Gastroesophageal sphincter (tissue), 3 donors: ENCODE measurements around the gene RAD9B.

Experiments
- POLR2A ChIP-seq, 2 donors: fragments of 450-650 bp; IDR thresholded peaks; one replicate each; pipeline ENCODE4 v1.6.1; 2017; ENCODE audit warnings: antibody characterized with exemption in 2 of 2, mild to moderate bottlenecking in 2 of 2, moderate library complexity in 1 of 2
- TF ChIP-seq, protein P1 (sequence below), 4 experiments: fragments of 200-600 bp in 2 of 4; fragments of 450-650 bp in 2 of 4; sonication (generic) in 1 of 4; IDR thresholded peaks; one replicate each; pipeline ENCODE4 v1.5.1; 2017 to 2019; ENCODE audit warnings: antibody characterized with exemption in 4 of 4, mild to moderate bottlenecking in 2 of 4, moderate library complexity in 2 of 4

DNA sequence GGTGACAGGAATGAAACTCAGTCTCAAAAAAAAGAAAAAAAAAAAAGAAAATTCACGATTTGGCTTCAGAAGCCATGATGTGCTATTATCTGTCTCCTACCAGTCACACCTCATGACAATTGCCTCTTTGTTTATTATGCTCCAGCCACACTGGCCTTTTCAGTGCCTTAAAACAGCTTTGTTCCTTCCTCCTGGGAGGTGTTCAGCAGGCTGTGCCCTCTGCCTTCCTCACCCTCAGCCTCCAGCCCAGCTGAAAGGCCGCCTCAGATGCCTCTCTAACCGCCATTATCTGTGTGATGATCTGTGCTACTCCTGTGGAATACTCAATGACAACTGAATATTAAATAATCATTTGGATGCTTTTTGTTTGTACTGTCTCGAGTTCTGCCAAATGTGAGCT, 43.4 kb upstream of the RAD9B start:
- no peak for TF ChIP-seq POLR2A (IDR thresholded peaks at IDR 0.05)
- TF ChIP-seq, protein P1, sequence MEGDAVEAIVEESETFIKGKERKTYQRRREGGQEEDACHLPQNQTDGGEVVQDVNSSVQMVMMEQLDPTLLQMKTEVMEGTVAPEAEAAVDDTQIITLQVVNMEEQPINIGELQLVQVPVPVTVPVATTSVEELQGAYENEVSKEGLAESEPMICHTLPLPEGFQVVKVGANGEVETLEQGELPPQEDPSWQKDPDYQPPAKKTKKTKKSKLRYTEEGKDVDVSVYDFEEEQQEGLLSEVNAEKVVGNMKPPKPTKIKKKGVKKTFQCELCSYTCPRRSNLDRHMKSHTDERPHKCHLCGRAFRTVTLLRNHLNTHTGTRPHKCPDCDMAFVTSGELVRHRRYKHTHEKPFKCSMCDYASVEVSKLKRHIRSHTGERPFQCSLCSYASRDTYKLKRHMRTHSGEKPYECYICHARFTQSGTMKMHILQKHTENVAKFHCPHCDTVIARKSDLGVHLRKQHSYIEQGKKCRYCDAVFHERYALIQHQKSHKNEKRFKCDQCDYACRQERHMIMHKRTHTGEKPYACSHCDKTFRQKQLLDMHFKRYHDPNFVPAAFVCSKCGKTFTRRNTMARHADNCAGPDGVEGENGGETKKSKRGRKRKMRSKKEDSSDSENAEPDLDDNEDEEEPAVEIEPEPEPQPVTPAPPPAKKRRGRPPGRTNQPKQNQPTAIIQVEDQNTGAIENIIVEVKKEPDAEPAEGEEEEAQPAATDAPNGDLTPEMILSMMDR (IDR thresholded peaks at IDR 0.05): no peak
